Measurements from ENCODE around the gene PPP1CC.
"Not testable (repeated sequence)": the region's sequence is repeated elsewhere in the genome, so short reads cannot be mapped to it uniquely, and the experiment has no call there.

Gene PPP1CC

GRCh38 chr12:110733089-110733715, 9.5 kb downstream of the PPP1CC start:
- in situ Hi-C loops (cut with HindIII; ENCODE audit: low pct_ligation_motif_present, low pct_unique_long_range_greater_than_20kb, low sequenced_read_pairs): no loop called here

GRCh38 chr12:110732572-110732971, 10.1 kb downstream of the PPP1CC start:
- no peak for DNase-seq
- in situ Hi-C loops (cut with HindIII; ENCODE audit: low pct_ligation_motif_present, low pct_unique_long_range_greater_than_20kb, low sequenced_read_pairs): no loop called here

More at GRCh38 chr12:110733089-110733715, 9.5 kb downstream of the PPP1CC start:
- DNase-seq: no peak

GRCh38 chr12:110731479-110731878, 11.2 kb downstream of the PPP1CC start:
- no peak for DNase-seq
- in situ Hi-C loops (cut with HindIII; ENCODE audit: low pct_ligation_motif_present, low pct_unique_long_range_greater_than_20kb, low sequenced_read_pairs): no loop called here

- in situ Hi-C loops (cut with HindIII; ENCODE audit: low pct_ligation_motif_present, low pct_unique_long_range_greater_than_20kb, low sequenced_read_pairs): no loop called here
- DNase-seq: no peak
These were observed 14.1 kb downstream of the PPP1CC start for GRCh38 chr12:110728628-110729027.

GRCh38 chr12:110726708-110727369, 15.9 kb downstream of the PPP1CC start:
- in situ Hi-C loops (cut with HindIII; ENCODE audit: low pct_ligation_motif_present, low pct_unique_long_range_greater_than_20kb, low sequenced_read_pairs): no loop called here

GRCh38 chr12:110726028-110726427, 16.7 kb downstream of the PPP1CC start:
- in situ Hi-C loops (cut with HindIII; ENCODE audit: low pct_ligation_motif_present, low pct_unique_long_range_greater_than_20kb, low sequenced_read_pairs): no loop called here
- no peak for DNase-seq

More at GRCh38 chr12:110726708-110727369, 15.9 kb downstream of the PPP1CC start:
- DNase-seq: no peak

GRCh38 chr12:110725267-110725666, 17.4 kb downstream of the PPP1CC start:
- no peak for DNase-seq
- in situ Hi-C loops (cut with HindIII; ENCODE audit: low pct_ligation_motif_present, low pct_unique_long_range_greater_than_20kb, low sequenced_read_pairs): no loop called here

- in situ Hi-C loops (cut with HindIII; ENCODE audit: low pct_ligation_motif_present, low pct_unique_long_range_greater_than_20kb, low sequenced_read_pairs); DNase-seq: not testable (repeated sequence)
These were observed 19.8 kb downstream of the PPP1CC start for GRCh38 chr12:110722892-110723291.

GRCh38 chr12:110721570-110721969, 21.1 kb downstream of the PPP1CC start:
- DNase-seq: no peak
- in situ Hi-C loops (cut with HindIII; ENCODE audit: low pct_ligation_motif_present, low pct_unique_long_range_greater_than_20kb, low sequenced_read_pairs): no loop called here

GRCh38 chr12:110720516-110720915, 22.2 kb downstream of the PPP1CC start:
- DNase-seq: no peak
- in situ Hi-C loops (cut with HindIII; ENCODE audit: low pct_ligation_motif_present, low pct_unique_long_range_greater_than_20kb, low sequenced_read_pairs): no loop called here

- DNase-seq: no peak
- in situ Hi-C loops (cut with HindIII; ENCODE audit: low pct_ligation_motif_present, low pct_unique_long_range_greater_than_20kb, low sequenced_read_pairs): no loop called here
These were observed 24.3 kb downstream of the PPP1CC start for GRCh38 chr12:110718222-110718908.

- in situ Hi-C loops (cut with HindIII; ENCODE audit: low pct_ligation_motif_present, low pct_unique_long_range_greater_than_20kb, low sequenced_read_pairs): no loop called here
- DNase-seq: no peak
These were observed 25.7 kb downstream of the PPP1CC start for GRCh38 chr12:110717037-110717436.

- DNase-seq: no peak
- in situ Hi-C loops (cut with HindIII; ENCODE audit: low pct_ligation_motif_present, low pct_unique_long_range_greater_than_20kb, low sequenced_read_pairs): no loop called here
These were observed 33.8 kb downstream of the PPP1CC start for GRCh38 chr12:110708917-110709316.

GRCh38 chr12:110705309-110705708, 37.4 kb downstream of the PPP1CC start:
- no peak for DNase-seq
- in situ Hi-C loops (cut with HindIII; ENCODE audit: low pct_ligation_motif_present, low pct_unique_long_range_greater_than_20kb, low sequenced_read_pairs): no loop called here

- in situ Hi-C loops (cut with HindIII; ENCODE audit: low pct_ligation_motif_present, low pct_unique_long_range_greater_than_20kb, low sequenced_read_pairs): no loop called here
- DNase-seq: peak; percentile 33
These were observed 37.9 kb downstream of the PPP1CC start for GRCh38 chr12:110704750-110705149.

GRCh38 chr12:110704231-110704630, 38.5 kb downstream of the PPP1CC start:
- no peak for DNase-seq
- in situ Hi-C loops (cut with HindIII; ENCODE audit: low pct_ligation_motif_present, low pct_unique_long_range_greater_than_20kb, low sequenced_read_pairs): no loop called here

GRCh38 chr12:110702081-110702480, 40.6 kb downstream of the PPP1CC start:
- DNase-seq: no peak
- in situ Hi-C loops (cut with HindIII; ENCODE audit: low pct_ligation_motif_present, low pct_unique_long_range_greater_than_20kb, low sequenced_read_pairs): no loop called here

GRCh38 chr12:110699591-110700445, 42.9 kb downstream of the PPP1CC start:
- DNase-seq: peak; percentile 16
- in situ Hi-C loops (cut with HindIII; ENCODE audit: low pct_ligation_motif_present, low pct_unique_long_range_greater_than_20kb, low sequenced_read_pairs): no loop called here

Data from ACHN (cell line).